Cardiac septum (tissue), 1 donor: ENCODE measurements around the gene ZDHHC11B. TPM values are rescaled to one million over a fixed set of nuclear protein-coding genes. Genes with fewer than 3 reads are reported as not detected.

ENCODE experiments used
- DNase-seq: peaks from one replicate; pipeline ENCODE4 v3.0.0-alpha.2; 2020; ENCODE audit warnings: low spot score
- intact Hi-C: fragments of 100-400 bp; cut with DNase I; formaldehyde crosslinking; loops from one replicate; pipeline ENCODE4 v1.14.0; 2022
- total RNA-seq: library from RNA; stranded (reverse); fragmentation: NEBNext Ultra II Directional; extraction: Animal tissue kit (Norgen Biotek cat#: 25700); gene quantifications from one replicate; pipeline ENCODE4 v1.2.1, GENCODE V29; 2021
- donor health status: DM: no; HTN: no; CAD: no.

ZDHHC11B gene
- total RNA-seq, 1 donor from 2014 or later: 5.5 TPM

DNA sequence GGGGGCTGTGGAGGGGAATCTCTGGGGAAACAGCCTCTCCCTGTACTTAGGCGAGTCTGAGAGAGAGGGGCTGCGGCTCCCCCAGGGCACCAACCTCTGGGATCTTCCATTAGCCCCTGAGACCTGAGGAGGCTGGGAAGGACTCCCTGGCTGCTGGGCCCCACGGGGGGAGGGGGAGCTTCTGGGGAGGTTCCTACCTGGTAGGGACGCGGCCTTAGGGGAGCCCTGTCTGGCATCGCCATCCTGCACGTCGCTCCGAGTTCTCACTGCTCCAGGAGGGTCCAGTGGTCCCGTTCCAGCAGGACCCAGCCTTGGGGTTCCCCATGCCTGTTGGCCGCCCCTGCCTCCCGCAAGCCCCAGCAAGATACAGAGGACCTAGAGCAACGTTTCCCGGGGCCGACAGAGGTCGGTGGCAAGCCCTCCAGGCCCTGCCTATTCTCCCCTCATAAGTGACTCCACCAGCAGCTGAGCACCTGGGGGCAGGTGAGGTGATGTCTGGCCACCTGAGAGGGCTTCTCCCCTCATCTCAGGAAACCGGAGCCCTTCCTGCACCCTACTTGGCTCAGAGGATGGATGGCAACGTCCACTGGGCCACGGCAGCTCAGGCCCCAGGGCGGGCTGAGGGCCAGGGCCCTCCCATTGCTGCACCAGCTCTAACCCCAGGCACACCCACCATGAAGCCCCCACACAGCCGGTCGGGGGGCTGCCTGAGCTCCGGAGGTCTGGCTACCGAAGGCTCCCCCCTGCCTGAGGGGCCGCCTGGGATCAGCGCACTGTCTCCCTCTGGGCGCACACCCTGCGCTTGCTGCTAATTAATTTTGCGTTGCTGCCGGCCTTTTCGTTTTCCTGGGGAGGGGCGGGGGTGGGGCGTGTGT is 113.9 kb downstream of the ZDHHC11B start:
- no peak for DNase-seq
- intact Hi-C loops: no loop called here

DNA sequence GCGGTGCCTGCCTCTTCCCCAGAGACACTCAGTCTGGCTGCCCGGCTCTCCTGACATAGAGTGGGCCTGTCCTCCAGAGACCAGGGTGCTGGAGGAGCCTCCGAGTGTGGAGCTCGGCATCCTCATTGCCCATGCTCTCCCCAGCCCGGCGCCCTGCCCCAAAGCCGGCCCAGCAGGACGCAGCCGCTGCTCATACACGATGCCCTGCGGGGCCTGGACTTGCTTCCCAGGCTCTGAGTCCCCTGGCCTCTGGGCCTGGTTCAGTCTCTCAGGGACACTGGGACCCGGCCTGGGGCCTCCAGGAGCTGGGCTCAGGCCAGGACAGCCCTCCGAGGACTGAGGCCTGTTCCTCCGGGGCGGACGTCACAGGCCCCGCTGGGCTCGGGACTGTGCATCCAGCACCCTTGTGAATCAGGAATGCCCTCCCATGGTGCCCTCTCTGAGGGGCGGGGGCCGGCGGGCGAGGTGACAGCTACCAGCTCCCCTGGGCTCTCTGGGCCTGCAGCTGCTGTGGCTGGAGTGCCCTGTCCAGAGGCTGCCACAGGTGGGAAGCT is 114.6 kb downstream of the ZDHHC11B start:
- intact Hi-C loops: loop anchor here (2.0 kb wide), 1 partner anchor 233 kb away; no protein-coding TSS in a partner anchor
- no peak for DNase-seq

DNA sequence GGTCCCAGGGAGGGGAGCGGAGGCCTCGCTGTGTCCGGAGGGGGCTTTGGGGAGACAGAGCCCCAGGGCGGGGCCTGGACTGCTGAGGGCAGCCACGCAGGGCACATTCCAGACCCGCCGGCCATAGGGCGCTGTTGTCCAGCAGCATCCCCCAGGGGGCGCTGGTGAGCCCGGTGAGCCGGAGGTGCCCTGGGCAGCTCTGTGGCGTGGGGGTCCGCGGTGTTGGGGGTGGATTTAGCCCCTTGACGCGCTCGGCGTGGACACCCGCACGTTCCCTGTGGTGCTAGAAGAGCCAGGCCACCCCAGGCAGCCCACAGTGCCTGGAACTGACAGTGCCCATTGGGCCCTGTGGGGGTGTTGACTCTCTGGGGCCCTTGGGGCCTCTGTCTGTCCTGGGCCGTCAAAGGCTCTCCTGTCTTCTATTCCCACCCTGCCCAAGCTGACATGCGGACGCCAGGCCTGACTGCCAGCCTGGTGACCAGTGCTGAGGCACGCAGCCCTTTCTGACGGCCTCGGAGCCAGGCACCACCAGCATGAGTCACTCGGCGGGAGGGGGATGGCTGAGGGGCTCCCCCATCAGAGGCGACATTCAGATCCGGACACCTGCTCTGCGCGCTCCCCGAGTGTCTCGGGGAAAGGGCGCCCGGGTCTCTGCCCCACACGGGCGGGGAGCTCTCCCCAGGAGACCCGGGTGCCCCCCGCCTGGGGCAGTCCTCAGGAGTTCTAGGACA is 115.3 kb downstream of the ZDHHC11B start:
- intact Hi-C loops: loop anchor here (2.0 kb wide), 1 partner anchor 234 kb away; no protein-coding TSS in a partner anchor
- no peak for DNase-seq

- DNase-seq: no peak
- intact Hi-C loops: loop anchor here (2.0 kb wide), 1 partner anchor 234 kb away; no protein-coding TSS in a partner anchor
These were observed 116.1 kb downstream of the ZDHHC11B start for GRCh38 chr5:668283-668995.

DNA sequence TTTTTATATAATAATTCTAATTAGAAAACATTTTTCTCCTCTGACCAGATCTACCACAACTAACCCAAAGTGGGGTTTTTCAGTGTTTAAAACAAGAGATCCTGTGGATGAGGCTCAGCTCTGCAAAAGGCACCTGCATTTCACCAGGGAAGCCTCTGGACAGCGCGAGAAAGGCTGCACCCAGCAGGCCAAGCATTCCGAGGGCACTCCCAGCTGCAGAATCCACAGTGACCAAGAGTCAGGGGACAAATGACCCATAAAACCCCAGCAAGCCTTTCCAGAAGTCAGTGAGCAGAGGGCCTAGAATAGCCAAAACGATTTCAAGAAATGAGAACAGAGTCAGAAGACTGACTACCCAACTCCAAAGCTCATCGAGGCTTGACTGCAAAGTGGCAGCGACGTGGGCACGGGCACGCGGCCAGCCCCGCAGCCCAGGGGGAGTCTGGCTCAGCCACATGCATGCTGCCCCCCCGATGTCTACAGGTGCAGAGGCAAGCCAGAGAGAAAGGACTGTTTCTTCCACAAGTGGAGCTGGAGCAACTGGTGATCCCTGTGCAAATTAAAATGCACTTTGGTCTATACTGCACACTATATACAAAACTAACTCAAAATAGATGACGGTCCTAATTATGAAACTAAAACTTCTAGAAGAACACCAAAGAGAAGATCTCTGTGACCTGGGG is 117.6 kb downstream of the ZDHHC11B start:
- no peak for DNase-seq
- intact Hi-C loops: no loop called here

DNA sequence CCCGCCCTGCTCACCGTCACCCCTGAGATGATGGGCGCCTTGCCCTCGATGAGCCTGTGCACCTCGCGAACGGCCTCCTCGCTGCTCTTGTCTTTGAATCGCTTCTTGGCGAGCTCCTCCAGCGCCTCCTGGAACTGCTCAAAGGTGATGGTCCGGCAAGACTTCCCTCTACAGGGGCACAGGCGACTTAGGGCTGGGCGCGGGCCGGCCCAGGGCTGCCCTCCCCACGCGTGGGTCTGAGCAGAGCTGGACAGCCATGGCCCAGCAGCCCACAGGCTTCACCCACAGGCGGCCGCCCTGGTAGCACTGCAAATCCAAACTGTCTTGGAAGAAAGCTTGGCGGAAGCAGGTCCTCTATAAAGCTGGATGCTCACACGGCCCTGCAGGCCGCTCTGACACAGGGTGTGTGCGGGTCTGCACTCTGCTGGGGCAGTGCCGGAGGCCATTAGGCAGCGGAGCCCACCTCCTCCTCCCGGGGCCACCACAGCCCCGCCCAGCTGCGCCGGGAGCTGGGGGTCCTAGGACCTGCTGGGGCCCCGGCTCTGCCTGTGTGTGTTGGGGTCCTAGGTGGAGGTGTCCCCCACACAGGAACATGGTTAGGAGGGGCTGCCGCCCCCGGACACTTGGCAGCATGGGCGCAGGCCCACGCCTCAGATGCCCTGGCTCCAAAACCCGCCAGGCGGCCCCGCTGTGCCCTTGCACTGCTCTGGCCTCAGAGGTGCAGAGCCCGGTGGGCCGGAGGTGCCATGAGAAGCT is 118.4 kb downstream of the ZDHHC11B start:
- intact Hi-C loops: no loop called here

GRCh38 chr5:665541-665955 is 119.0 kb downstream of the ZDHHC11B start:
- DNase-seq: no peak
- intact Hi-C loops: no loop called here

More for the DNA sequence above, 118.4 kb downstream of the ZDHHC11B start:
- DNase-seq: peak; percentile 69

DNA sequence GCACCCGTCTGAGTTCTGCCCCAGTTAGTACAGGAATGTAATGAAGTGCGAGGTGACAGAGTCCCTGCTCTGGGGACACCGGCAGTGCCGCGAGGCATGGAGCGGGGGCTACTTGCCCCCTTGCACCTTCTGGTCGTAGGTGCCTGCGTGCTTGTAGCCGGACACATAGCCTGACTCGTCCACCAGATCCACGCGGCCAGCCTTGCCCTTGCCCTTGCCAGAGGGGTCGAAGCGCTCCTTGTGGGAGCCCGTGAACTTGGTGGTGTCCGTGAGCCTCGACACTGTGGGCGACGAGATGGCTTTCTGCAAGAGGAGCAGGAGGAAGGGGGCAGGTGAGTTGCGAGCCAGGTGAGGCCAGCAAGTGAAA is 119.6 kb downstream of the ZDHHC11B start:
- intact Hi-C loops: no loop called here
- DNase-seq: no peak

DNA sequence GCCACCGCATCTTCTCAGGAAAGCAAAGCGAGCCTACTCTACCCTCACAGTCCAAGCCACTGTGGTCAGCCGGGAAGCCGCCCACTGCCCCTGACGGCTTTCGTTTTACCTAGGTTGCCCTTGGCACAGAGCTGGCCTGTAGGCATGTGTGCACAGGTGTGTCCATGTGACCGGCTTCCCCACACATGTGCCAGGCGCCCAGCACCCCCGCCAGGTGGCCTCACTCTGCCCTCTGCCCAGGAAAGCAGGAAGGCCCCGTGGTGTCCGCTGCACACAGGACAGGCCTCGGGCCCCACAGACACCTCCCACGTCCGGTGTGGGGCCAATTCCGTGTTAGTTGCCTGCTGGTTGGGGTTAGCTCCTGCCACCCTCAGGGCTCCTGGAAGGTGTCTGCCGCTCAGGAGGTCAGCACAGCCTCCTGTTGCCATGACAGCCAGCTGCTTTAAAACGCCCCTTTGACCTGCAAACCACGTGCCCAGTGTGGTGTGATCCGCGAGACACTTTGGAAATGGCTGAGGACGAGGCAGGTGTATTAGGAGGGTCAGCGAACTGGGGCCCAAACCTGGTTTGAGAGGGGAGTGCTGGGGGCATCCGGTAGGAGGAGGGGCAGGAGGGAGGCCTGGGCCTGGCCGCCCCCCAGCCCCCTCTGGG is 120.1 kb downstream of the ZDHHC11B start:
- DNase-seq: no peak
- intact Hi-C loops: no loop called here

DNA sequence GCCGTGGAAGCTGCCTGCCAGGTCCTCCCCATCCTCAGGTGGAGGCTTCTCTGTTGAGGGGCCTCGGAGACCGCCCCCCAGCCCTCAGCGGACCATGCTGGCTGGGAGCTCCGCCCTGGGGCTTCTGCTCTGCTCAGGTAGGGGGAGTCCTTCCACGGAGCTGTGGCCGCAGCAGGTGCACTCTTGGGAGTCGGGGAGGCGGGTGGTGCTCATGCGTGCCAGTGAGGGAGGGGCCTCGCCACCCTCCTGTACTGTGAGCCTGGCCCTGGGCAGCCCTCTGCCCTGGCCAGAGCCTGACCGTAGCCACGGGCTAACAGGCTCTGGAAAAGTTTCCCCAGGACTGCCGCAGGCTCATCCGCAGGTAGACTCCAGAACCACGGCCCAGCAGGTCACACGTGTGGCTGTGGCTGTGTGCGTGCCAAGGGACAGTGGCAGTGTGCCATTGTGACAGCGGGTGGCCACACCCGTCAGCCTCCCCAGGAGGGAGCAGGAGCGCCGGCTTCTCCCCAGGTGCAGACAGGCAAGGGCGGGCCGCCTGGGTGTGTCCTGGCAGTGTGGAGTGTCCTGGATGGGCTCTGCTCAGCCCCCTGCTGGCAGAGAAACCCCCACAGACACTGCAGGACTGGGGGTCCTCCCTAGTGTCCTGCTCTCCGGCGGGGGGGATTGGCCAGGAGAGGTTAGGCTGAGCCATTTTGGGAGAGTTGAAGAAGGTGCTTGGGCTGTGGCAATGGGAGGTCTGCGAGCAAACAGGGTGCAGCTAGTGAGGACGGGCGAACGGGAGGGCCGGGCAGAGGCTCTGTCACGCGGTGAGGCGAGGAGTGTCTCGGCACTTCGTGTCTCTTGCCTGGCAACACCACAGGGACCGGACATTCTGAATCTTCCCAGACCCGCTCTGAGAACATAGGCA is 120.8 kb downstream of the ZDHHC11B start:
- intact Hi-C loops: no loop called here
- DNase-seq: no peak

GRCh38 chr5:662751-663435 is 121.6 kb downstream of the ZDHHC11B start:
- no peak for DNase-seq
- intact Hi-C loops: no loop called here

- DNase-seq: no peak
- intact Hi-C loops: no loop called here
These were observed 122.4 kb downstream of the ZDHHC11B start for GRCh38 chr5:661891-662750.

GRCh38 chr5:660491-661030 is 124.0 kb downstream of the ZDHHC11B start:
- DNase-seq: no peak
- intact Hi-C loops: no loop called here
